GM12801 (cell line): Measurements from ENCODE around the gene DCXR.

ENCODE experiments used
- CTCF ChIP-seq: IDR thresholded peaks from one replicate; pipeline ENCODE4 v1.5.1; 2011; ENCODE audit warnings: control low read depth; ENCODE audit not compliant: insufficient read length; ENCODE audit errors: extremely low read depth

DCXR gene

GRCh38 chr17:82012261-82012639 lies 25.2 kb downstream of the DCXR start:
- TF ChIP-seq CTCF, result no peak

DNA sequence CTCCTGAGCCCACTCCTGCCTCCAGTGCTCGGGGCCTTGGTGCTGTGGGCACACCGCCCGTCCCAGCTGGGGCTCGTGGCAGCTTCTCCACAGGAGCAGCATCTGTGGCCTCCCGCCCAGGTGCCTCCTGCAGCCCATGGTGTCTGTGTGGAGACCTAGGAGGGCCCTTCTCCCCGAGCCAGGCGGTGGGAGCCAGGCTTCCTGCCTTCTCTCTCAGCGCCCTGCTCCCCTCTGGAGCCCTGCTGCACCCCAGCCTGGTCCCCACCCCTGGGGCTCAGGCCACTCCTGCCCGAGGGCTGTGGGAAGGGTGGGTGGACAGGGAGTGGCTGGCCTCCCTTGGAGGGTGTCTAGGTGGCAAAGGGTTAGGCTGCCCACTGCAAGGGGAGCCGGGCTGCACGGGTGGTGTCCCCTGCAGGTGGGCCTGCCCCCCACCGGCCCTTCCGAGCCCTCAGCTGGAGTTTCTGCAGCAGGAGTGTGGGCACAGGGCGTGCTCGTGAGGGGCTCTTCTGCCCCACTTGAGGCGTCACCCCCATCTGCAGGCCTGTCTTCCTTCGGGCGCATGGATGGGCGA lies 25.8 kb downstream of the DCXR start:
- TF ChIP-seq CTCF, result no peak

DNA sequence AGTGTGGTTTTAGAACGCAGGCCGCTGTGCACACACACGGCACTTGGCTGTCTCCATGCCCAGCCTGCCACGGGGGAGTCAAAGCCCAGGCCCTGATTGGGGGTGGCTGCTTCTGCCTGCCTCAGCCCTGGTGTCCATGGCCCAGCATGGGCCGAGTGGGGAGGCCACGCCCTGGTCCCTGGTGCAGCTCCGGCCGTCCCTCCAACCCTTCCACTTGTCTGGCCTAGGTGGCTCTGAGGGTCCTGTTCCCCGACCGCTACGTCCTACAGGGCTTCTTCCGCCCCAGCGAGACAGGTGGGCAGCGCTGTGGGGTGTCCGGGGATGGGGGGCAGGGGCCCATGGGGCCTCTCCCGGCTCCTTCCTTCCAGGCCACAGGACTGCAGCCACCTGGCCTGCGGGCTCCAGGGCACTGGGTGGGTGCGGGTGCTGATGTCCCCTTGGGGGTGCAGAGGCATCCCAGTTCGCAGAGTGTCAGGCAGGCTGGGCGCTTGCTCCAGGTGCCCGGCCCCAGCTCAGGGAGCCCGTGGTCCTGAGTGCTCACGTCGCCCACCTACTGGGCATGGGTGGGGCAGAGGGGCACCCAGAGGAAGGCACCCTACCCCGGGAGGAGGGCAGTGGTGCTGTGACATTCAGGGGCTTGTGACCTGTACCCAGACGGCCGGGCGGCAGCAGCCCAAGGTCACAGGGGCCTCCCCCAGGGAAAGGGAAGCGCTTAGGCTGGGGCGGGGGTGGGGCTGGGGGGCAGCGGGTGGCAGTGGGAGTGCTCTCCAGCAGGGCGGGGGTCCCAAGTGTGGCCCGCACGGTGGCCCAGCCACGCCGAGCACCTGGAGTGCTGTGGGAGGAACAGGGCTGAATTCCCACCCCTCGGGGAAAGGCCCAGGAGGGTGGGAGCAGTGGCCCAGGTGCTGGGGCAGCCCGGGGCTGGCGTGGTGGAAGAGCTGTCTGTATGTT lies 26.6 kb downstream of the DCXR start:
- TF ChIP-seq CTCF, result no peak

DNA sequence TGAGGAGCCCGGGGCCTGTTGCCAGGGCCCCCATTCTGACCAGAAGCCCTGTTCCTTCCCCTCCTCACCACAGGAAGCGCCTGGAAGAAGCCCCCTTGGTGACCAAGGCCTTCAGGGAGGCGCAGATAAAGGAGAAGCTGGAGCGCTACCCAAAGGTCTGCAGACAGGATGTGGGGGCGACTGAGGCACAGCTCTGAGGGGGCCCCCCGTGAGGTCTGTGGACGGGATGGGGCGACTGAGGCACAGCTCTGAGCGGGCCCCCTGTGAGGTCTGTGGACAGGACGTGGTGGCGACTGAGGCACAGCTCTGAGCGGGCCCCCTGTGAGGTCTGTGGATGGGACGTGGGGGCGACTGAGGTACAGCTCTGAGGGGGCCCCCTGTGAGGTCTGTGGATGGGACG lies 28.1 kb downstream of the DCXR start:
- no peak for TF ChIP-seq CTCF

DNA sequence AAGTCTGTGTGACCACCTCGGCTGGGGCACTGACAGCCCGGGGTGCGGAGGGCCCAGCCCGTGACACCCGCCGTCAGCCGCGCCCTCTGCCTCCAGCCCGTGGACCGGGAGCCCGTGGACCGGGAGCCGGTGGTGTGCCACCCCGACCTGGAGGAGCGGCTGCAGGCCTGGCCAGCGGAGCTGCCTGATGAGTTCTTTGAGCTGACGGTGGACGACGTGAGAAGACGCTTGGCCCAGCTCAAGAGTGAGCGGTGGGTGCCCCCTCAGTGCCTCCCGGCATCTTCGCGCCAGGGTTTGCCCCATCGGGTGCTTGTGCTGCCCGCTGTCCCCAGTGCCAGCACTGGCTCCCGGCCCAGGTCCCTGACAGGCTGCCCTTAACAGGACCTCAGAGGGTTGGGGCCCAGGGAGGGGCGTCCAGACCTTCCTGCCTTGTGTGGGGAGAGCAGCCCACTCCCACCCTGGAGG lies 28.5 kb downstream of the DCXR start:
- no peak for TF ChIP-seq CTCF

DNA sequence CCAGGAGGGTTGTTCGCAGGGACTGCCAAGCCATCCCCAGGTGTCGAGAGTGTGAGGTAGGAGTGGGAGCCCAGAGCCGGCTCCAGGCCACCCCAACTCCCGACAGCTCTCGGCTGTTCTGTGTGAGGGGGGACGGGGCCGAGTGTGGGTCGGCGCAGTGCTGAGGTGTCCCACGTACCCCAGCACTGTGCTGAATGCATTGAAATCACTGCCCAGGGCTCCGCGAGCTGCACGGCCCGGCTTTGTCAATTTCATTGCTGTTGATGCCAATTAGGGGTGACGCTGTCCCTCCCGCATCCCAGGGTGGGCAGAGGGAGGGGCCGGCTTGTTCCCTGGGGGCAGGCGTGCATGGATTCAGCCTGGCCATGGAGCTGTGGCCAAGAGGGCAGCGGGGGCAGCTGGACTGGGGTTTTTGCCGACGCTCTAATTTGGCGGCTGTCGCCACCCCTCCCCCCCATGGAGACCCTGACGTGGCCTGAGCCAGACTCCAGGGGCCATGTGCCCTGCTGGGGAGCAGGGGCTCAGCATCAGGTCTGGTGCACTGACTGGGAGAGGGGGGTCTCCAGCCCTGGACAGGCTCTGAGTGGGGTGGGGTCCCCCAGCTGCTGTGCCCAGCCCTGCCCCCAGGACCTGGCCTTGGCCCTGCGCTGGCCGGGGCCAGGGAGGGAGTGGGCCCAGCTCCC lies 29.1 kb downstream of the DCXR start:
- no peak for TF ChIP-seq CTCF
